ENCODE results near the gene CSPG4. TPM values are rescaled to one million over a fixed set of nuclear protein-coding genes. Genes with fewer than 3 reads are reported as not detected.
A peak's percentile ranks its signal among the peaks of the same experiment; 100 is the strongest.

The CSPG4 gene
- polyA plus RNA-seq, 1 donor (not counting 4 experiments of a cell fraction or from before 2014, with no cell fraction given) = 0.67 TPM

GRCh38 chr15:75723171-75723846, 10.7 kb upstream of the CSPG4 start:
- peak overlapping the region; percentile 34 for H2AFZ ChIP-seq (ENCODE audit: control insufficient read depth, low read length)
- peak overlapping the region; percentile 87 for H3K9ac ChIP-seq (ENCODE audit: control insufficient read depth, extremely low read depth, insufficient read depth, low read length)
- no peaks in the 10 kb centered on the region for H3K36me3 ChIP-seq (ENCODE audit: control insufficient read depth in 2 of 2, extremely low read depth in 1 of 2, insufficient read depth in 2 of 2, low read length in 2 of 2)
- FAIRE-seq (no peak), DNase-seq (ENCODE audit: low read depth, low spot score) (no peak)
- H3K9me3 ChIP-seq (ENCODE audit: control insufficient read depth, low read depth, low read length) = no peaks in the 10 kb centered on the region
- no peaks in the 10 kb centered on the region for H3K9me1 ChIP-seq (ENCODE audit: control insufficient read depth, extremely low read depth, insufficient read depth, low read length)
- no peaks in the 10 kb centered on the region for H3K27me3 ChIP-seq (ENCODE audit: control insufficient read depth, extremely low read depth, insufficient read depth, low read length)
- peak overlapping the region; percentile 99 for H3K27ac ChIP-seq (ENCODE audit: control insufficient read depth, insufficient read depth, low read length)
- peak overlapping the region; percentile 92 for H3K4me2 ChIP-seq (ENCODE audit: control insufficient read depth, extremely low read depth, insufficient read depth, low read depth, low read length)
- dilution Hi-C loops (cut with MboI; ENCODE audit: extremely low pct_ligation_motif_present, low sequenced_read_pairs) = no loop called here
- H3K4me3 ChIP-seq (ENCODE audit: control insufficient read depth in 2 of 3, extremely low read depth in 1 of 3, insufficient read depth in 2 of 3, low read depth in 1 of 3, low read length in 3 of 3) = peak overlapping the region in 1 of 3 experiments; percentile 56
- TF ChIP-seq EZH2 (IDR thresholded peaks at IDR 0.05; ENCODE audit: low read length) = no peak
- TF ChIP-seq, protein P1, sequence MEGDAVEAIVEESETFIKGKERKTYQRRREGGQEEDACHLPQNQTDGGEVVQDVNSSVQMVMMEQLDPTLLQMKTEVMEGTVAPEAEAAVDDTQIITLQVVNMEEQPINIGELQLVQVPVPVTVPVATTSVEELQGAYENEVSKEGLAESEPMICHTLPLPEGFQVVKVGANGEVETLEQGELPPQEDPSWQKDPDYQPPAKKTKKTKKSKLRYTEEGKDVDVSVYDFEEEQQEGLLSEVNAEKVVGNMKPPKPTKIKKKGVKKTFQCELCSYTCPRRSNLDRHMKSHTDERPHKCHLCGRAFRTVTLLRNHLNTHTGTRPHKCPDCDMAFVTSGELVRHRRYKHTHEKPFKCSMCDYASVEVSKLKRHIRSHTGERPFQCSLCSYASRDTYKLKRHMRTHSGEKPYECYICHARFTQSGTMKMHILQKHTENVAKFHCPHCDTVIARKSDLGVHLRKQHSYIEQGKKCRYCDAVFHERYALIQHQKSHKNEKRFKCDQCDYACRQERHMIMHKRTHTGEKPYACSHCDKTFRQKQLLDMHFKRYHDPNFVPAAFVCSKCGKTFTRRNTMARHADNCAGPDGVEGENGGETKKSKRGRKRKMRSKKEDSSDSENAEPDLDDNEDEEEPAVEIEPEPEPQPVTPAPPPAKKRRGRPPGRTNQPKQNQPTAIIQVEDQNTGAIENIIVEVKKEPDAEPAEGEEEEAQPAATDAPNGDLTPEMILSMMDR (optimal IDR thresholded peaks at IDR 0.05 in 1 of 3, IDR thresholded peaks at IDR 0.05 in 1 of 3, conservative IDR thresholded peaks at IDR 0.05 in 1 of 3; ENCODE audit: extremely low read depth in 1 of 3, insufficient read depth in 2 of 3, low read length in 3 of 3) = no peak
- peaks cover 25% of the 10 kb centered on the region for H3K4me1 ChIP-seq (ENCODE audit: control insufficient read depth, extremely low read depth, insufficient read depth, low read length)
- no peaks in the 10 kb centered on the region for H4K20me1 ChIP-seq (ENCODE audit: control insufficient read depth, extremely low read depth, insufficient read depth, low read length)
- H3K79me2 ChIP-seq (ENCODE audit: control insufficient read depth, insufficient read depth, low read length) = no peaks in the 10 kb centered on the region

GRCh38 chr15:75721923-75722870, 9.5 kb upstream of the CSPG4 start:
- FAIRE-seq (no peak), DNase-seq (ENCODE audit: low read depth, low spot score) (no peak)
- Histone ChIP-seq H3K9me1 (ENCODE audit: control insufficient read depth, extremely low read depth, insufficient read depth, low read length) (no peaks in the 10 kb centered on the region), H3K79me2 (ENCODE audit: control insufficient read depth, insufficient read depth, low read length) (no peaks in the 10 kb centered on the region), H3K4me2 (ENCODE audit: control insufficient read depth, extremely low read depth, insufficient read depth, low read depth, low read length) (no peak overlapping the region), H4K20me1 (ENCODE audit: control insufficient read depth, extremely low read depth, insufficient read depth, low read length) (no peaks in the 10 kb centered on the region), H3K9ac (ENCODE audit: control insufficient read depth, extremely low read depth, insufficient read depth, low read length) (peak overlapping the region; percentile 87), H3K4me3 (ENCODE audit: control insufficient read depth in 2 of 3, extremely low read depth in 1 of 3, insufficient read depth in 2 of 3, low read depth in 1 of 3, low read length in 3 of 3) (no peak overlapping the region), H3K9me3 (ENCODE audit: control insufficient read depth, low read depth, low read length) (no peaks in the 10 kb centered on the region), H3K27me3 (ENCODE audit: control insufficient read depth, extremely low read depth, insufficient read depth, low read length) (no peaks in the 10 kb centered on the region), H3K27ac (ENCODE audit: control insufficient read depth, insufficient read depth, low read length) (peak overlapping the region; percentile 99), H3K4me1 (ENCODE audit: control insufficient read depth, extremely low read depth, insufficient read depth, low read length) (peaks cover 25% of the 10 kb centered on the region), H2AFZ (ENCODE audit: control insufficient read depth, low read length) (no peak overlapping the region), H3K36me3 (ENCODE audit: control insufficient read depth in 2 of 2, extremely low read depth in 1 of 2, insufficient read depth in 2 of 2, low read length in 2 of 2) (no peaks in the 10 kb centered on the region)
- dilution Hi-C loops (cut with MboI; ENCODE audit: extremely low pct_ligation_motif_present, low sequenced_read_pairs) = no loop called here
- TF ChIP-seq, protein P1 (optimal IDR thresholded peaks at IDR 0.05 in 1 of 3, IDR thresholded peaks at IDR 0.05 in 1 of 3, conservative IDR thresholded peaks at IDR 0.05 in 1 of 3; ENCODE audit: extremely low read depth in 1 of 3, insufficient read depth in 2 of 3, low read length in 3 of 3) = no peak
- no peak for TF ChIP-seq EZH2 (IDR thresholded peaks at IDR 0.05; ENCODE audit: low read length)
